NCI-H345 treated with DMSO at 0.1 percent for 48 hours (cell line): ENCODE results near the gene HLCS.

ENCODE experiments used
- DNase-seq: peaks from one replicate; lab custom pipeline; 2025; ENCODE audit not compliant: unreplicated experiment; lab: John Stamatoyannopoulos, UW

Gene HLCS

GRCh38 chr21:36915696-36916245, 50.7 kb downstream of the HLCS start:
- DNase-seq: no peak

GRCh38 chr21:36915014-36915695, 51.3 kb downstream of the HLCS start:
- DNase-seq: no peak

- DNase-seq: no peak
Measured at GRCh38 chr21:36914244-36915013, 52.0 kb downstream of the HLCS start.

GRCh38 chr21:36913247-36914169, 53.0 kb downstream of the HLCS start:
- DNase-seq: no peak

GRCh38 chr21:36910581-36911307, 55.7 kb downstream of the HLCS start:
- DNase-seq: no peak

- DNase-seq: no peak
Measured at GRCh38 chr21:36909901-36910561, 56.4 kb downstream of the HLCS start.

GRCh38 chr21:36909423-36909822, 57.0 kb downstream of the HLCS start:
- DNase-seq: no peak

- no peak for DNase-seq
Measured at GRCh38 chr21:36908260-36908908, 58.1 kb downstream of the HLCS start.

GRCh38 chr21:36904093-36904666, 62.3 kb downstream of the HLCS start:
- DNase-seq: no peak

- DNase-seq: no peak
Measured at GRCh38 chr21:36902793-36903192, 63.7 kb downstream of the HLCS start.

GRCh38 chr21:36902331-36902730, 64.1 kb downstream of the HLCS start:
- DNase-seq: no peak

- no peak for DNase-seq
Measured at GRCh38 chr21:36901575-36901974, 64.9 kb downstream of the HLCS start.

- no peak for DNase-seq
Measured at GRCh38 chr21:36893581-36893980, 72.9 kb downstream of the HLCS start.

GRCh38 chr21:36892201-36892600, 74.3 kb downstream of the HLCS start:
- no peak for DNase-seq

GRCh38 chr21:36891692-36892091, 74.8 kb downstream of the HLCS start:
- DNase-seq: no peak

GRCh38 chr21:36891121-36891520, 75.3 kb downstream of the HLCS start:
- no peak for DNase-seq

GRCh38 chr21:36890086-36890485, 76.4 kb downstream of the HLCS start:
- no peak for DNase-seq

- no peak for DNase-seq
Measured at GRCh38 chr21:36889401-36889800, 77.1 kb downstream of the HLCS start.

- DNase-seq: no peak
Measured at GRCh38 chr21:36888466-36888865, 78.0 kb downstream of the HLCS start.
